ENCODE results near the gene ABCA2.

Gene ABCA2

GRCh38 chr9:137027369-137028262, at the start of gene ABCA2:
Gene ABCA2 (minus strand): TSS chr9:137028237. CDS start chr9:137028140, 97 bp downstream.
- no peak for DNase-seq (ENCODE audit: low read depth)

GRCh38 chr9:137077010-137077747, 49.1 kb upstream of the ABCA2 start, which contains the start of gene UAP1L1:
Gene UAP1L1 (plus strand): TSS chr9:137077517. CDS start chr9:137077533, 16 bp downstream.
- DNase-seq (ENCODE audit: low read depth) = peak; percentile 20

- DNase-seq (ENCODE audit: low read depth) = no peak
These were observed 48.6 kb upstream of the ABCA2 start for GRCh38 chr9:137076636-137077009.

GRCh38 chr9:137075275-137075775, 47.3 kb upstream of the ABCA2 start:
- no peak for DNase-seq (ENCODE audit: low read depth)

- no peak for DNase-seq (ENCODE audit: low read depth)
These were observed 46.7 kb upstream of the ABCA2 start for GRCh38 chr9:137074657-137075274.

- no peak for DNase-seq (ENCODE audit: low read depth)
These were observed 46.0 kb upstream of the ABCA2 start for GRCh38 chr9:137073992-137074399.

GRCh38 chr9:137071282-137071681, 43.2 kb upstream of the ABCA2 start:
- DNase-seq (ENCODE audit: low read depth) = no peak

- DNase-seq (ENCODE audit: low read depth) = no peak
These were observed 42.9 kb upstream of the ABCA2 start for GRCh38 chr9:137070906-137071275.

- peak; percentile 72 for DNase-seq (ENCODE audit: low read depth)
These were observed 42.3 kb upstream of the ABCA2 start, which contains the start of gene SAPCD2 for GRCh38 chr9:137070201-137070905. Gene SAPCD2 (minus strand): TSS chr9:137070557. CDS start chr9:137070460, 97 bp downstream.

GRCh38 chr9:137069508-137070091, 41.6 kb upstream of the ABCA2 start:
- DNase-seq (ENCODE audit: low read depth) = no peak

GRCh38 chr9:137068539-137069507, 40.8 kb upstream of the ABCA2 start:
- DNase-seq (ENCODE audit: low read depth) = no peak

GRCh38 chr9:137067860-137068538, 40.0 kb upstream of the ABCA2 start:
- DNase-seq (ENCODE audit: low read depth) = peak; percentile 78

- no peak for DNase-seq (ENCODE audit: low read depth)
These were observed 38.2 kb upstream of the ABCA2 start for GRCh38 chr9:137066096-137066861.

- DNase-seq (ENCODE audit: low read depth) = no peak
These were observed 37.4 kb upstream of the ABCA2 start for GRCh38 chr9:137065336-137065967.

- DNase-seq (ENCODE audit: low read depth) = no peak
These were observed 36.8 kb upstream of the ABCA2 start for GRCh38 chr9:137064880-137065164.

GRCh38 chr9:137064027-137064879, 36.2 kb upstream of the ABCA2 start:
- no peak for DNase-seq (ENCODE audit: low read depth)

- no peak for DNase-seq (ENCODE audit: low read depth)
These were observed 35.4 kb upstream of the ABCA2 start for GRCh38 chr9:137063311-137064026.
